H1 (cell line): Measurements from ENCODE around the gene RMND5A. TPM values are rescaled to one million over a fixed set of nuclear protein-coding genes. Genes with fewer than 3 reads are reported as not detected.

Experiments used
- CTCF ChIA-PET: fragments of 300-600 bp; sonication (Branson Sonifier 250); formaldehyde crosslinking; loops from one replicate; lab custom pipeline; 2021; ENCODE audit not compliant: partially characterized antibody; lab: Charles Lee
- POLR2A ChIA-PET: fragments of 300-600 bp; sonication (Branson Sonifier 250); formaldehyde crosslinking; loops from one replicate; lab custom pipeline; 2021; ENCODE audit warnings: inconsistent platforms; ENCODE audit not compliant: partially characterized antibody; lab: Charles Lee
- DNase-seq, 2 experiments: peaks; one replicate each; pipeline versions ENCODE4 v3.0.0 to v3.0.0-alpha.2; 2010 to 2022; ENCODE audit warnings: low spot score in 2 of 2, low read depth in 1 of 2, mixed read lengths in 1 of 2
- FAIRE-seq: peaks from 2 replicates; lab custom pipeline; 2011; peaks lifted over from hg19 to GRCh38; lab: Jason Lieb, UNC
- H2AFZ ChIP-seq: 2 replicates; pipeline ENCODE4 v1.8.1; 2012; ENCODE audit warnings: low read length, inconsistent platforms
- H2AK5ac ChIP-seq: 2 replicates; pipeline ENCODE4 v1.6.1; 2013; ENCODE audit warnings: low read depth, low read length
- H2BK120ac ChIP-seq: replicated peaks from 2 replicates; pipeline ENCODE3; 2013; ENCODE audit warnings: low read depth, low read length, inconsistent platforms
- H2BK12ac ChIP-seq: 2 replicates; pipeline ENCODE4 v1.6.1; 2013; ENCODE audit warnings: low read depth, low read length
- H2BK15ac ChIP-seq: 2 replicates; pipeline ENCODE4 v1.6.1; 2013; ENCODE audit warnings: low read length
- H2BK20ac ChIP-seq: 2 replicates; pipeline ENCODE4 v1.6.1; 2013; ENCODE audit warnings: low read length
- H2BK5ac ChIP-seq: 2 replicates; pipeline ENCODE4 v1.6.1; 2013; ENCODE audit warnings: low read depth, low read length
- H3K14ac ChIP-seq: 2 replicates; pipeline ENCODE4 v1.6.1; 2013; ENCODE audit warnings: inconsistent platforms; ENCODE audit not compliant: insufficient read length
- H3K18ac ChIP-seq: 2 replicates; pipeline ENCODE4 v1.6.1; 2013; ENCODE audit warnings: low read length; ENCODE audit errors: extremely low read depth
- H3K23ac ChIP-seq: 2 replicates; pipeline ENCODE4 v1.6.1; 2013; ENCODE audit warnings: inconsistent platforms; ENCODE audit not compliant: insufficient read length
- H3K23me2 ChIP-seq: 2 replicates; pipeline ENCODE4 v1.6.1; 2013; ENCODE audit warnings: low read depth, low read length
- H3K27ac ChIP-seq: 2 replicates; pipeline ENCODE4 v1.6.1; 2011; ENCODE audit warnings: low read depth, low read length, inconsistent platforms
- H3K27me3 ChIP-seq, 4 experiments: replicated peaks in 1 of 4; 1 replicate in 1 of 4; 2 replicates in 3 of 4; pipeline versions ENCODE4 v1.6.1 to v1.8.1; 2011 to 2013; ENCODE audit warnings: low read length in 3 of 4, mild to moderate bottlenecking in 3 of 4, inconsistent platforms in 2 of 4, mixed read lengths in 2 of 4, moderate library complexity in 1 of 4; ENCODE audit not compliant: control insufficient read depth in 3 of 4, insufficient read depth in 3 of 4; ENCODE audit errors: extremely low read depth in 1 of 4
- H3K36me3 ChIP-seq, 4 experiments: 2 replicates each; pipeline versions ENCODE4 v1.6.1 to v1.8.1; 2011 to 2013; ENCODE audit warnings: mild to moderate bottlenecking in 4 of 4, low read length in 3 of 4, moderate library complexity in 2 of 4, control low read depth in 1 of 4, inconsistent platforms in 1 of 4; ENCODE audit not compliant: insufficient read depth in 4 of 4, control insufficient read depth in 2 of 4
- H3K4ac ChIP-seq: replicated peaks from 2 replicates; pipeline ENCODE3; 2013; ENCODE audit warnings: low read length, low read depth, mixed read lengths, inconsistent platforms; ENCODE audit not compliant: insufficient read length
- H3K4me1 ChIP-seq, 4 experiments: replicated peaks in 1 of 4; 1 replicate in 1 of 4; 2 replicates in 3 of 4; pipeline versions ENCODE4 v1.6.1 to v1.8.1; 2011 to 2013; ENCODE audit warnings: low read length in 3 of 4, inconsistent platforms in 2 of 4, mixed read lengths in 1 of 4; ENCODE audit not compliant: insufficient read depth in 4 of 4, control insufficient read depth in 3 of 4
- H3K4me2 ChIP-seq, 2 experiments: 2 replicates each; pipeline versions ENCODE4 v1.6.1 to v1.8.1; 2011 to 2013; ENCODE audit warnings: low read depth in 2 of 2, low read length in 2 of 2, control low read depth in 1 of 2, inconsistent platforms in 1 of 2, mild to moderate bottlenecking in 1 of 2; ENCODE audit not compliant: insufficient read depth in 1 of 2
- H3K4me3 ChIP-seq, 4 experiments: fragments of 200-600, 300-600 bp in 1 of 4; sonication (generic), shearing (Covaris generic), sonication (Bioruptor Twin) in 1 of 4; 2 replicates each; pipeline versions ENCODE4 v1.5.1 to v1.8.1; 2011 to 2016; ENCODE audit warnings: low read length in 4 of 4, low read depth in 3 of 4, control low read depth in 2 of 4, inconsistent platforms in 2 of 4, mild to moderate bottlenecking in 2 of 4, mixed read lengths in 1 of 4, moderate library complexity in 1 of 4; ENCODE audit not compliant: insufficient read depth in 2 of 4; ENCODE audit errors: extremely low read depth in 1 of 4
- H3K56ac ChIP-seq: replicated peaks from 2 replicates; pipeline ENCODE3; 2013; ENCODE audit warnings: low read depth, mild to moderate bottlenecking, mixed read lengths, low read length, inconsistent platforms; ENCODE audit not compliant: insufficient read length
- H3K79me1 ChIP-seq: 2 replicates; pipeline ENCODE4 v1.6.1; 2013; ENCODE audit warnings: low read depth, low read length, control low read depth
- H3K79me2 ChIP-seq, 2 experiments: 2 replicates each; pipeline versions ENCODE4 v1.6.1 to v1.8.1; 2012 to 2013; ENCODE audit warnings: low read length in 2 of 2, mild to moderate bottlenecking in 2 of 2, inconsistent platforms in 1 of 2; ENCODE audit not compliant: insufficient read depth in 2 of 2, control insufficient read depth in 1 of 2
- H3K9ac ChIP-seq, 4 experiments: replicated peaks in 1 of 4; 1 replicate in 1 of 4; 2 replicates in 3 of 4; pipeline versions ENCODE4 v1.6.1 to v1.8.1; 2011 to 2013; ENCODE audit warnings: low read depth in 3 of 4, low read length in 3 of 4, control low read depth in 2 of 4, mild to moderate bottlenecking in 2 of 4, moderate library complexity in 2 of 4, inconsistent platforms in 1 of 4; ENCODE audit errors: extremely low read depth in 1 of 4
- H3K9me3 ChIP-seq, 2 experiments: 2 replicates each; pipeline versions ENCODE4 v1.6.1 to v1.8.1; 2012 to 2013; ENCODE audit warnings: mild to moderate bottlenecking in 2 of 2, moderate library complexity in 2 of 2, control low read depth in 1 of 2, inconsistent platforms in 1 of 2, low read depth in 1 of 2, low read length in 1 of 2, mixed read lengths in 1 of 2; ENCODE audit not compliant: insufficient read depth in 2 of 2
- H4K20me1 ChIP-seq, 2 experiments: replicated peaks in 1 of 2; 2 replicates each; pipeline versions ENCODE3 to v1.8.1; 2011 to 2013; ENCODE audit warnings: inconsistent platforms in 2 of 2, low read length in 2 of 2, mild to moderate bottlenecking in 1 of 2; ENCODE audit not compliant: insufficient read depth in 2 of 2, control insufficient read depth in 1 of 2
- H4K5ac ChIP-seq: 2 replicates; pipeline ENCODE4 v1.6.1; 2013; ENCODE audit warnings: low read length, low read depth, mixed read lengths, inconsistent platforms; ENCODE audit not compliant: insufficient read length
- H4K8ac ChIP-seq: 2 replicates; pipeline ENCODE4 v1.8.0; 2013; ENCODE audit warnings: mild to moderate bottlenecking, moderate library complexity, low read length, inconsistent platforms; ENCODE audit not compliant: insufficient read depth; ENCODE audit errors: extremely low read depth
- H4K91ac ChIP-seq: replicated peaks from 2 replicates; pipeline ENCODE3; 2013; ENCODE audit warnings: low read length, mixed read lengths, inconsistent platforms; ENCODE audit not compliant: insufficient read length
- BACH1 ChIP-seq: IDR thresholded peaks from 2 replicates; pipeline ENCODE4 v1.6.1; 2012; ENCODE audit warnings: low read length, improper control_type of control experiment
- CBX5 ChIP-seq: fragments of 300-800, 300-1000 bp; sonication (generic); IDR thresholded peaks from 2 replicates; pipeline ENCODE4 v1.7.1; 2016; ENCODE audit warnings: antibody characterized with exemption, low read length, low read depth
- E2F6 ChIP-seq: IDR thresholded peaks from 2 replicates; pipeline ENCODE4 v1.6.1; 2012; ENCODE audit warnings: inconsistent platforms
- GABPA ChIP-seq: IDR thresholded peaks from 2 replicates; pipeline ENCODE4 v1.6.1; 2011; ENCODE audit warnings: mild to moderate bottlenecking, low read length, moderate library complexity, borderline replicate concordance; ENCODE audit not compliant: insufficient read depth
- HDAC2 ChIP-seq, 2 experiments: fragments of 300-600 bp in 1 of 2; sonication (generic) in 1 of 2; IDR thresholded peaks; 2 replicates each; pipeline ENCODE4 v1.6.1; 2011 to 2012; ENCODE audit warnings: low read depth in 2 of 2, low read length in 2 of 2, mild to moderate bottlenecking in 2 of 2, moderate library complexity in 2 of 2, borderline replicate concordance in 1 of 2, inconsistent platforms in 1 of 2
- KDM1A ChIP-seq: fragments of 200-600, 300-600 bp; sonication (generic); IDR thresholded peaks from 2 replicates; pipeline ENCODE4 v1.7.1; 2016; ENCODE audit warnings: mild to moderate bottlenecking, low read length, borderline replicate concordance
- MAX ChIP-seq: IDR thresholded peaks from 2 replicates; pipeline ENCODE4 v1.6.1; 2012; ENCODE audit warnings: inconsistent platforms
- NRF1 ChIP-seq: IDR thresholded peaks from 2 replicates; pipeline ENCODE4 v1.6.1; 2011; ENCODE audit warnings: mild to moderate bottlenecking, low read depth, low read length, improper control_type of control experiment
- SP1 ChIP-seq: IDR thresholded peaks from 2 replicates; pipeline ENCODE4 v1.6.1; 2011; ENCODE audit warnings: low read depth, low read length
- SP2 ChIP-seq: IDR thresholded peaks from 2 replicates; pipeline ENCODE4 v1.6.1; 2012; ENCODE audit warnings: mild to moderate bottlenecking, low read length, inconsistent platforms
- TCF12 ChIP-seq: IDR thresholded peaks from 2 replicates; pipeline ENCODE4 v1.6.1; 2011; ENCODE audit warnings: low read depth, mild to moderate bottlenecking, low read length
- polyA plus RNA-seq, 7 experiments: library from polyadenylated mRNA; depleted of rRNA in 3 of 7; stranded (reverse) in 5 of 7; unstranded in 2 of 7; fragments of >200 nt in 5 of 7; fragments of 200-250 nt in 2 of 7; gene quantifications; 1 replicate in 5 of 7; 2 replicates in 1 of 7; 4 replicates in 1 of 7; pipeline versions ENCODE4 v1.2.1 to v1.2.3, GENCODE V29; 2011 to 2013; ENCODE audit warnings: missing spikeins in 2 of 7, mixed read lengths in 2 of 7
- total RNA-seq: library from RNA; stranded (reverse); fragmentation: NEBNext Ultra II Directional; extraction: Animal tissue kit (Norgen Biotek cat#: 25700); gene quantifications from 2 replicates; pipeline ENCODE4 v1.2.1, GENCODE V29; 2021

The RMND5A gene
- total and polyA plus RNA-seq, 2 of the 8 experiments (the other 6 are each of a cell fraction or from before 2014, with no cell fraction given): 21.0 to 66.2 TPM

GRCh38 chr2:86753606-86754005 lies 33.5 kb downstream of the RMND5A start:
- no peak for DNase-seq

More at GRCh38 chr2:86753606-86754005, 33.5 kb downstream of the RMND5A start:
- H3K9me3 ChIP-seq: peaks cover 0 to 9% of the 10 kb centered on the region in 2 experiments; a peak in 3 of 4 replicates
- no peak overlapping the region for H3K4me3 ChIP-seq
- H2BK5ac ChIP-seq: no peak overlapping the region
- H2BK20ac ChIP-seq: no peak overlapping the region
- no peak overlapping the region for H4K91ac ChIP-seq
- ChIA-PET CTCF (interaction anchor here (1.0 to 3.6 kb wide), 3 partner anchors 11 to 266 kb away, joined by 3 to 29 read pairs (median 3); no protein-coding TSS in a partner anchor), POLR2A (interaction anchor here (1.6 kb wide), 1 partner anchor 10 kb away, joined by 5 read pairs; no protein-coding TSS in a partner anchor)
- no peaks in the 10 kb centered on the region for H3K79me1 ChIP-seq
- H2BK12ac ChIP-seq: no peak overlapping the region
- H3K56ac ChIP-seq: no peak overlapping the region
- no peaks in the 10 kb centered on the region for H3K4me1 ChIP-seq
- TF ChIP-seq E2F6 (no peak), MAX (no peak), SP2 (no peak), KDM1A (no peak), BACH1 (no peak), TCF12 (no peak), HDAC2 (IDR thresholded peaks at IDR 0.05; ENCODE audit: borderline replicate concordance in 1 of 2, low read depth in 2 of 2, low read length in 2 of 2) (no peak), SP1 (no peak), NRF1 (no peak), GABPA (no peak), CBX5 (no peak)
- no peak overlapping the region for H3K18ac ChIP-seq
- no peak overlapping the region for H3K4ac ChIP-seq
- H3K23me2 ChIP-seq: no peaks in the 10 kb centered on the region
- no peaks in the 10 kb centered on the region for H3K27me3 ChIP-seq
- no peak overlapping the region for H2AFZ ChIP-seq
- H4K5ac ChIP-seq: no peak overlapping the region
- H3K4me2 ChIP-seq: no peak overlapping the region
- no peak for FAIRE-seq
- peaks cover 7 to 40% (median 12%) of the 10 kb centered on the region in 4 experiments; a peak in 6 of 8 replicates for H3K36me3 ChIP-seq
- H2BK15ac ChIP-seq: no peak overlapping the region
- H2AK5ac ChIP-seq: no peak overlapping the region
- no peak overlapping the region for H3K27ac ChIP-seq
- peaks cover 0 to 2% of the 10 kb centered on the region in 2 experiments for H4K20me1 ChIP-seq
- no peak overlapping the region for H3K14ac ChIP-seq
- no peak overlapping the region for H2BK120ac ChIP-seq
- H4K8ac ChIP-seq: no peak overlapping the region
- no peak overlapping the region for H3K9ac ChIP-seq
- H3K79me2 ChIP-seq: peaks cover 2 to 52% of the 10 kb centered on the region in 2 experiments; a peak in 2 of 4 replicates
- no peak overlapping the region for H3K23ac ChIP-seq
